Measurements from ENCODE around the gene SPATA20. TPM values are rescaled to one million over a fixed set of nuclear protein-coding genes. Genes with fewer than 3 reads are reported as not detected.

Gene SPATA20
- total RNA-seq, 4 donors from 2014 or later = 116 to 437 (median 228) TPM

DNA sequence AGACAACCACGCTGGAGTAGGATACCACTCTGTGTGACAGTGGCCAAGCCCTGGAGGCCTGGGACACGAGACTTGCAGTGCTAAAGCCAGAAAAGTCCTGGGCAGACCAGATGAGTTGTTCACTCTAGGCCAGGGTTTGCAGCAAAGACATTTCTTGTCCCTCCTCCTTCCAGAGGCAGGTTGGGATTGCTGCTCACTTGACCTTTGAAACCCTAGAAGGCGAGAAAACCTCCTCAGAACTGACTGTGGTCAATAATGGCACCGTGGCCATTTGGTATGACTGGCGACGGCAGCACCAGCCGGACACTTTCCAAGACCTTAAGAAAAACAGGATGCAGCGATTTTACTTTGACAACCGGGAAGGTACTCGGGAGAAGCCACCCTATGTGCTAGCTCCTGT, 24.2 kb upstream of the SPATA20 start:
- 92 to 100% methylated on average over 1 to 10 of the region's 10 CpGs for WGBS, 2 donors (ENCODE audit: low coverage in 1 of 2)
- in situ Hi-C loops (cut with MboI; ENCODE audit: low pct_ligation_motif_present in 1 of 4, low pct_unique_long_range_greater_than_20kb in 1 of 4, low sequenced_read_pairs in 3 of 4) (no loop called here), intact Hi-C loops (cut with DNase I; ENCODE audit: low total_unique reads) (no loop called here)
- H3K27me3 ChIP-seq = no peaks in the 10 kb centered on the region
- no peaks in the 10 kb centered on the region for H3K36me3 ChIP-seq
- peaks cover 0 to 9% (median 0%) of the 10 kb centered on the region in 4 donors for H3K4me1 ChIP-seq
- H3K4me3 ChIP-seq = no peak overlapping the region
- no peak overlapping the region for H3K27ac ChIP-seq
- TF ChIP-seq POLR2A (IDR thresholded peaks at IDR 0.05) (no peak), EP300 (IDR thresholded peaks at IDR 0.05; ENCODE audit: low read depth) (no peak)
- no peak for DNase-seq
- no peaks in the 10 kb centered on the region for H3K9me3 ChIP-seq

DNA sequence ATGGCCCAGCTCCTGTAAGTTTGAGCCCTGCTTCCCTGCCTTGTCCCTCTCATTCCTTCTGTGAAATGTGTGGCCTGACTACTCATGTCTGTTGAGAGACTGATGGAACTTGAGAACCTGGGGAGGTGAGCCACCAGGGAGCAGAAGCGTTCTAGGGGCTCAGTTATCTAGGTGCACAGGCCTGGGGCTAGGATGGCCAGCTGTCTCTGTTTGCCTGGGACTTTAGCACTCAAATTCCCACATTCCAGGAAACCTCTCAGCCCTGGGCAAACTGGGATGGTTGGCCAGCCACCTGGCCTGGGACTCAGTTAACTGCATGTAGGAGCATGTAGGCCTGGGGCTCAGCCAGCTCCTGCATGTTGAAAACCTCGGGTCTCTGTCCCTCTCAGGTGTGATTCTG, 23.8 kb upstream of the SPATA20 start:
- peaks cover 0 to 8% (median 0%) of the 10 kb centered on the region in 4 donors for H3K4me1 ChIP-seq
- TF ChIP-seq POLR2A (IDR thresholded peaks at IDR 0.05) (no peak), EP300 (IDR thresholded peaks at IDR 0.05; ENCODE audit: low read depth) (no peak), POLR2AphosphoS5 (IDR thresholded peaks at IDR 0.05) (no peak)
- TF ChIP-seq, protein P1, sequence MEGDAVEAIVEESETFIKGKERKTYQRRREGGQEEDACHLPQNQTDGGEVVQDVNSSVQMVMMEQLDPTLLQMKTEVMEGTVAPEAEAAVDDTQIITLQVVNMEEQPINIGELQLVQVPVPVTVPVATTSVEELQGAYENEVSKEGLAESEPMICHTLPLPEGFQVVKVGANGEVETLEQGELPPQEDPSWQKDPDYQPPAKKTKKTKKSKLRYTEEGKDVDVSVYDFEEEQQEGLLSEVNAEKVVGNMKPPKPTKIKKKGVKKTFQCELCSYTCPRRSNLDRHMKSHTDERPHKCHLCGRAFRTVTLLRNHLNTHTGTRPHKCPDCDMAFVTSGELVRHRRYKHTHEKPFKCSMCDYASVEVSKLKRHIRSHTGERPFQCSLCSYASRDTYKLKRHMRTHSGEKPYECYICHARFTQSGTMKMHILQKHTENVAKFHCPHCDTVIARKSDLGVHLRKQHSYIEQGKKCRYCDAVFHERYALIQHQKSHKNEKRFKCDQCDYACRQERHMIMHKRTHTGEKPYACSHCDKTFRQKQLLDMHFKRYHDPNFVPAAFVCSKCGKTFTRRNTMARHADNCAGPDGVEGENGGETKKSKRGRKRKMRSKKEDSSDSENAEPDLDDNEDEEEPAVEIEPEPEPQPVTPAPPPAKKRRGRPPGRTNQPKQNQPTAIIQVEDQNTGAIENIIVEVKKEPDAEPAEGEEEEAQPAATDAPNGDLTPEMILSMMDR (IDR thresholded peaks at IDR 0.05) = no peak
- intact Hi-C loops (cut with DNase I; ENCODE audit: low total_unique reads) = no loop called here
- H3K27me3 ChIP-seq = no peaks in the 10 kb centered on the region
- no peak overlapping the region for H3K27ac ChIP-seq
- WGBS, 2 donors (ENCODE audit: low coverage in 1 of 2) = 83% methylated on average over 2 of the region's 2 CpGs; no CpG with 5 or more reads in 1 of the 2 donors
- no peaks in the 10 kb centered on the region for H3K36me3 ChIP-seq
- H3K4me3 ChIP-seq = no peak overlapping the region
- no peak for DNase-seq
- in situ Hi-C loops (cut with MboI; ENCODE audit: low pct_ligation_motif_present in 1 of 4, low pct_unique_long_range_greater_than_20kb in 1 of 4, low sequenced_read_pairs in 3 of 4) = no loop called here
- no peaks in the 10 kb centered on the region for H3K9me3 ChIP-seq

DNA sequence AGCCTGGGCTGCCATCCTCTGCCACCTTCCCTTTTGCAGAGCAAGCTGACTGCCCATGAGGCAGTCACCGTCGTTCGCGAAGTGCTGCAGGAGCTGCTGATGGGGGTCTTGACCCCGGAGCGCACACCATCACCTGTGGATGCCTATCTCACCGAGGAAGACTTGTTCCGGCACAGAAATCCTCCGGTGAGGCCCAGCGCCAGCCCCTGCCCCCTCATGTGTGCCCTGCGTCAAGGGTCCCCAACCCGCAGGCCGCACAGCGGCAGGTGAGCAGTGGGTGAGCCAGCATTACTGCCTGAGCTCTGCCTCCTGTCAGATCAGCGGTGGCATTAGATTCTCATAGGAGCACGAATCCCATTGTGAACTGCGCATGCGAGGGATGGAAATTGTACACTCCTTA, 22.1 kb upstream of the SPATA20 start:
- H3K27me3 ChIP-seq = no peaks in the 10 kb centered on the region
- DNase-seq = no peak
- 92% methylated on average over 18 of the region's 18 CpGs; no CpG with 5 or more reads in 1 of the 2 donors for WGBS, 2 donors (ENCODE audit: low coverage in 1 of 2)
- no peaks in the 10 kb centered on the region for H3K36me3 ChIP-seq
- intact Hi-C loops (cut with DNase I; ENCODE audit: low total_unique reads) = no loop called here
- in situ Hi-C loops (cut with MboI; ENCODE audit: low pct_ligation_motif_present in 1 of 4, low pct_unique_long_range_greater_than_20kb in 1 of 4, low sequenced_read_pairs in 3 of 4) = loop anchor here in 2 of 4 donors (25.0 kb wide), 2 partner anchors 312 to 437 kb away; partner anchors contain the start of gene WFIKKN2 (in 1 of the 2)
- H3K4me3 ChIP-seq = no peak overlapping the region
- no peak overlapping the region for H3K27ac ChIP-seq
- TF ChIP-seq POLR2A (IDR thresholded peaks at IDR 0.05) (no peak), EP300 (IDR thresholded peaks at IDR 0.05; ENCODE audit: low read depth) (no peak), POLR2AphosphoS5 (IDR thresholded peaks at IDR 0.05) (no peak)
- TF ChIP-seq, protein P1 (IDR thresholded peaks at IDR 0.05) = no peak
- H3K4me1 ChIP-seq = no peaks in the 10 kb centered on the region
- H3K9me3 ChIP-seq = no peaks in the 10 kb centered on the region

DNA sequence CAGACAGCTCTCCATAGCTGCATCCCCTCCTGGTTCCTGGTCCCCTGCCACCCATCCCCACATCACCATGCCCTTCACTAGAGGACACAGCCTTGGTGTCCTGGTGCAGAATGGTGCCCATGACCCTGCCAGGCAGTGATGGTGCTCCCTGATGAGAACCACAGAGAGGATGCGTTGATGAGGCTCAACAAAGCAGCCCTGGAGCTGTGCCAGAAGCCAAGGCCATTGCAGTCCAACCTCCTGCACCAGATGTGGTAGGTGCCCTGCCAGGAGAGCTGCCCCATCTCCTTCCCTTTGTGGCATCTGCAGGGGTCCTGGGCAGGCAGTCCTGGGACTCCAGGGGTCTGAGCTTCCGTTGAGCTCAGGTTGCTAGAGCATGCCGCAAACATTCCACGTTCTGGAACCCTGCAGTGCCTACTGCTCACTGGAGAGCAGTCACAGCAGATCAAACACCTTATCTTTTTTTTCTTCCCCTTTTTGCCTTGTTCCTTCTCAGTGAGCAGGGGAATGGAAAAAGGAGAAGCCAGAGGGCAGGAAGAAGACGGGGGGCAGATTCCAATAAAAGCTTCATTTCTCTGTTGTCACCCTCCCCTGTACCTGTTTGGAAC, 19.7 kb upstream of the SPATA20 start:
- peaks cover 0 to 5% (median 3%) of the 10 kb centered on the region in 4 donors for H3K4me1 ChIP-seq
- WGBS, 2 donors (ENCODE audit: low coverage in 1 of 2) = 50 to 57% methylated on average over 2 to 5 of the region's 5 CpGs
- TF ChIP-seq EP300 (IDR thresholded peaks at IDR 0.05; ENCODE audit: low read depth) (no peak), POLR2AphosphoS5 (IDR thresholded peaks at IDR 0.05) (no peak), POLR2A (IDR thresholded peaks at IDR 0.05) (no peak)
- TF ChIP-seq, protein P1 (IDR thresholded peaks at IDR 0.05) = no peak

More for the DNA sequence above, 19.7 kb upstream of the SPATA20 start:
- intact Hi-C loops (cut with DNase I; ENCODE audit: low total_unique reads) (no loop called here), in situ Hi-C loops (cut with MboI; ENCODE audit: low pct_ligation_motif_present in 1 of 4, low pct_unique_long_range_greater_than_20kb in 1 of 4, low sequenced_read_pairs in 3 of 4) (loop anchor here in 2 of 4 donors (25.0 kb wide), 2 partner anchors 310 to 435 kb away; partner anchors contain the start of gene WFIKKN2 (in 1 of the 2))
- peaks cover 16% of the 10 kb centered on the region for H3K27me3 ChIP-seq
- H3K36me3 ChIP-seq = no peaks in the 10 kb centered on the region
- no peak overlapping the region for H3K27ac ChIP-seq
- H3K4me3 ChIP-seq = no peak overlapping the region
- DNase-seq = no peak
- no peaks in the 10 kb centered on the region for H3K9me3 ChIP-seq
